Spleen (tissue), 7 donors: Measurements from ENCODE around the gene SPANXC.

Experiments used
- POLR2A ChIP-seq, 3 donors: fragments of 450-650 bp; IDR thresholded peaks; one replicate each; pipeline ENCODE4 v1.5.1; 2017; ENCODE audit warnings: antibody characterized with exemption in 3 of 3, mild to moderate bottlenecking in 1 of 3
- TF ChIP-seq, protein P1 (sequence below), 11 experiments: fragments of 200-600 bp in 7 of 11; fragments of 450-650 bp in 4 of 11; sonication (generic) in 4 of 11; IDR thresholded peaks in 8 of 11; conservative IDR thresholded peaks in 3 of 11; 1 replicate in 7 of 11; 2 replicates in 4 of 11; pipeline versions ENCODE4 v1.4.0 to v1.8.0; 2016 to 2021; ENCODE audit warnings: antibody characterized with exemption in 11 of 11, inconsistent platforms in 4 of 11, mild to moderate bottlenecking in 1 of 11
- donor health status: DM: no; HTN: no; CAD: no; lungs with moderate emphysema.
- donor health status: DM: no; HTN: no; CAD: no.
- donor health status: DM: no; HTN: no; CAD: no.

DNA sequence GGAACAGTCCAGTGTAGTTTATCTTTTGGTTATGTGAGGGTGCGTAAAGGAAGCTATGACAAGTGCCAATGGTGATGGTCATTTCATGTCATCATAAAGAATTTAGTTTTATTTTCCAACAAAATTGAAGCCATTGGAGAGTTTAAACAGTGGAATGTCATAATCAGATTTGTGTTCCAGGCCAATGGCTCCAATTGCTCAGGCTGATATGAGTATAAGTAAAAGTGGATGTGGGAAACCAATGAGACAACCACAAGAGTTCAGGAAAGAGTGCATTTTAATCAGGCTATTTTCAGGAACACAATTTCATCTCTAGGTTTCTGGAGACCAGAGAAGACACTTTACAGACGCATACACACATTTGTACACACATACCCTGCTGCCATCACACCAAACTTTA lies 20.7 kb downstream of the SPANXC start:
- TF ChIP-seq, protein P1, sequence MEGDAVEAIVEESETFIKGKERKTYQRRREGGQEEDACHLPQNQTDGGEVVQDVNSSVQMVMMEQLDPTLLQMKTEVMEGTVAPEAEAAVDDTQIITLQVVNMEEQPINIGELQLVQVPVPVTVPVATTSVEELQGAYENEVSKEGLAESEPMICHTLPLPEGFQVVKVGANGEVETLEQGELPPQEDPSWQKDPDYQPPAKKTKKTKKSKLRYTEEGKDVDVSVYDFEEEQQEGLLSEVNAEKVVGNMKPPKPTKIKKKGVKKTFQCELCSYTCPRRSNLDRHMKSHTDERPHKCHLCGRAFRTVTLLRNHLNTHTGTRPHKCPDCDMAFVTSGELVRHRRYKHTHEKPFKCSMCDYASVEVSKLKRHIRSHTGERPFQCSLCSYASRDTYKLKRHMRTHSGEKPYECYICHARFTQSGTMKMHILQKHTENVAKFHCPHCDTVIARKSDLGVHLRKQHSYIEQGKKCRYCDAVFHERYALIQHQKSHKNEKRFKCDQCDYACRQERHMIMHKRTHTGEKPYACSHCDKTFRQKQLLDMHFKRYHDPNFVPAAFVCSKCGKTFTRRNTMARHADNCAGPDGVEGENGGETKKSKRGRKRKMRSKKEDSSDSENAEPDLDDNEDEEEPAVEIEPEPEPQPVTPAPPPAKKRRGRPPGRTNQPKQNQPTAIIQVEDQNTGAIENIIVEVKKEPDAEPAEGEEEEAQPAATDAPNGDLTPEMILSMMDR (IDR thresholded peaks at IDR 0.05 in 8 of 11, conservative IDR thresholded peaks at IDR 0.05 in 3 of 11), result no peak
- TF ChIP-seq POLR2A (IDR thresholded peaks at IDR 0.05), result no peak
